ENCODE measurements around the gene MS4A12. TPM values are rescaled to one million over a fixed set of nuclear protein-coding genes. Genes with fewer than 3 reads are reported as not detected.

MS4A12 gene
- total RNA-seq, 1 experiment from 2014 or later: not detected

DNA sequence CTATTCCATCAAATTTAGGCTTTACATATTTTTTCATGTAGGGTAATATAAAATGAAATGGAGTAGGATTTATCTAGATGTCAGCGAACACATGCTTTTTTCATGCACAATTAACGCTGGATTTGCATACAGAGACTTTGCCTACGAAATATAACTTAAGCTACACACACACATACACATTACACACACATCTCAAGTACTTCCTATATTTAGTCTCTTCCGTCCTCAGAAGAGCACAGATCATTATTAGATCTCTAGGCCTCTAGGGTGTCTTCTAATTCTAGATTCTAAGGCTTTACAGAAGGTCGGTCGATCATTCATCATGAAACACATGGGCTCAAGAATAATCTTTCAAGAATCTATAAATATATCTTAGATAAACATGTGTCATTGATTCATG is 18.8 kb downstream of the MS4A12 start:
- WGBS (ENCODE audit: extremely low coverage, insufficient read length, low lambda C conversion rate): no CpG with 5 or more reads among the region's 6 CpGs
- Mint-ChIP-seq H3K27ac (no peak overlapping the region), H3K9me3 (peaks cover 16 to 21% of the 10 kb centered on the region in 2 experiments), H3K4me3 (no peak overlapping the region), H3K36me3 (ENCODE audit: insufficient read depth in 1 of 3, low read depth in 3 of 3) (peaks cover 5 to 18% (median 8%) of the 10 kb centered on the region in 3 experiments; a peak in 6 of 7 replicates), H3K4me1 (peaks cover 0 to 5% of the 10 kb centered on the region in 2 experiments; a peak in 2 of 4 replicates), H3K27me3 (ENCODE audit: low read depth) (no peaks in the 10 kb centered on the region)
- no peak for DNase-seq
- Histone ChIP-seq H3K9ac (ENCODE audit: extremely low read depth, insufficient read length, low read length) (no peak overlapping the region), H3T11ph (ENCODE audit: low read length) (no peak overlapping the region), H3K14ac (ENCODE audit: insufficient read depth, low read length) (no peak overlapping the region), H3K9me3 (ENCODE audit: control insufficient read depth, low read depth, low read length) (no peaks in the 10 kb centered on the region), H2AFZ (ENCODE audit: low read length) (no peak overlapping the region), H3K18ac (ENCODE audit: insufficient read length, low read depth, low read length) (no peak overlapping the region), H4K91ac (ENCODE audit: insufficient read length, low read depth, low read length) (no peak overlapping the region), H2AK5ac (ENCODE audit: insufficient read length, low read length) (no peak overlapping the region), H3K79me2 (ENCODE audit: insufficient read depth, low read length) (no peaks in the 10 kb centered on the region), H3K4me1 (ENCODE audit: insufficient read depth, low read length) (no peaks in the 10 kb centered on the region), H3K23me2 (ENCODE audit: insufficient read length, low read depth, low read length, poor library complexity, severe bottlenecking) (no peaks in the 10 kb centered on the region), H2BK120ac (ENCODE audit: low read depth, low read length, poor library complexity, severe bottlenecking) (no peak overlapping the region), H3K27me3 (ENCODE audit: insufficient read depth, low read length) (no peaks in the 10 kb centered on the region), H3K4me2 (ENCODE audit: insufficient read depth, insufficient read length, low read length) (no peak overlapping the region), H3K4ac (ENCODE audit: low read depth, low read length) (no peak overlapping the region), H4K5ac (ENCODE audit: insufficient read length, low read depth, low read length) (no peak overlapping the region), H4K8ac (replicated peaks; ENCODE audit: insufficient read length, low read depth, low read length) (no peak overlapping the region), H2BK15ac (ENCODE audit: low read depth, low read length) (no peak overlapping the region), H3K27ac (ENCODE audit: insufficient read length, low read depth, low read length) (no peak overlapping the region), H2BK5ac (ENCODE audit: insufficient read length, low read length) (no peak overlapping the region), H2BK20ac (ENCODE audit: low read depth, low read length, poor library complexity, severe bottlenecking) (no peak overlapping the region), H2BK12ac (ENCODE audit: insufficient read length, low read depth, low read length) (no peak overlapping the region), H3K23ac (ENCODE audit: insufficient read length, low read depth, low read length) (no peak overlapping the region), H4K20me1 (ENCODE audit: control insufficient read depth, insufficient read depth, insufficient read length) (no peaks in the 10 kb centered on the region), H3K56ac (ENCODE audit: insufficient read length, low read depth, low read length) (no peak overlapping the region), H3K79me1 (ENCODE audit: insufficient read depth, low read depth, low read length, poor library complexity, severe bottlenecking) (no peaks in the 10 kb centered on the region)
- TF ChIP-seq, protein P1, sequence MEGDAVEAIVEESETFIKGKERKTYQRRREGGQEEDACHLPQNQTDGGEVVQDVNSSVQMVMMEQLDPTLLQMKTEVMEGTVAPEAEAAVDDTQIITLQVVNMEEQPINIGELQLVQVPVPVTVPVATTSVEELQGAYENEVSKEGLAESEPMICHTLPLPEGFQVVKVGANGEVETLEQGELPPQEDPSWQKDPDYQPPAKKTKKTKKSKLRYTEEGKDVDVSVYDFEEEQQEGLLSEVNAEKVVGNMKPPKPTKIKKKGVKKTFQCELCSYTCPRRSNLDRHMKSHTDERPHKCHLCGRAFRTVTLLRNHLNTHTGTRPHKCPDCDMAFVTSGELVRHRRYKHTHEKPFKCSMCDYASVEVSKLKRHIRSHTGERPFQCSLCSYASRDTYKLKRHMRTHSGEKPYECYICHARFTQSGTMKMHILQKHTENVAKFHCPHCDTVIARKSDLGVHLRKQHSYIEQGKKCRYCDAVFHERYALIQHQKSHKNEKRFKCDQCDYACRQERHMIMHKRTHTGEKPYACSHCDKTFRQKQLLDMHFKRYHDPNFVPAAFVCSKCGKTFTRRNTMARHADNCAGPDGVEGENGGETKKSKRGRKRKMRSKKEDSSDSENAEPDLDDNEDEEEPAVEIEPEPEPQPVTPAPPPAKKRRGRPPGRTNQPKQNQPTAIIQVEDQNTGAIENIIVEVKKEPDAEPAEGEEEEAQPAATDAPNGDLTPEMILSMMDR (conservative IDR thresholded peaks at IDR 0.05): no peak

Measured in H9 (cell line).